K562 (cell line): Measurements from ENCODE around the gene ATXN1L. TPM values are rescaled to one million over a fixed set of nuclear protein-coding genes. Genes with fewer than 3 reads are reported as not detected.

ENCODE experiments used
- BDP1 ChIP-seq: IDR thresholded peaks from 3 replicates; pipeline ENCODE4 v1.6.1; 2011; ENCODE audit not compliant: insufficient read length, insufficient read depth
- CBFA2T3 ChIP-seq: fragments of 450-650 bp; IDR thresholded peaks from 2 replicates; pipeline ENCODE4 v1.6.1; 2017
- CEBPG ChIP-seq, 3 experiments: fragments of 200-800 bp in 1 of 3; sonication (Bioruptor generic) in 1 of 3; sonication (generic) in 1 of 3; formaldehyde crosslinking in 1 of 3; IDR thresholded peaks in 2 of 3; conservative IDR thresholded peaks in 1 of 3; 2 replicates each; pipeline versions ENCODE4 v1.6.1 to v1.8.0; 2016 to 2022; ENCODE audit warnings: missing compliant biosample characterization in 2 of 3, missing genetic modification characterization in 2 of 3, mild to moderate bottlenecking in 1 of 3, missing genetic modification reagents in 1 of 3
- CXXC5 ChIP-seq: fragments of 250-450 bp; sonication (Bioruptor Pico); IDR thresholded peaks from 2 replicates; pipeline ENCODE4 v1.8.0; 2022; ENCODE audit warnings: inconsistent platforms, mild to moderate bottlenecking, moderate library complexity
- EGR1 ChIP-seq: fragments of 450-650 bp; conservative IDR thresholded peaks from 2 replicates; pipeline ENCODE4 v1.6.1; 2017; ENCODE audit warnings: mild to moderate bottlenecking
- KDM2B ChIP-seq: fragments of 250-450 bp; sonication (Bioruptor Pico); IDR thresholded peaks from 2 replicates; pipeline ENCODE4 v1.8.0; 2021; ENCODE audit warnings: mild to moderate bottlenecking, moderate library complexity
- NFYB ChIP-seq: IDR thresholded peaks from 2 replicates; pipeline ENCODE4 v1.6.1; 2011; ENCODE audit warnings: mild to moderate bottlenecking, moderate library complexity; ENCODE audit not compliant: insufficient read length; ENCODE audit errors: extremely low read depth
- NRF1 ChIP-seq, 2 experiments: fragments of 450-650 bp; IDR thresholded peaks in 1 of 2; conservative IDR thresholded peaks in 1 of 2; 2 replicates each; pipeline ENCODE4 v1.6.1; 2014; ENCODE audit warnings: mild to moderate bottlenecking in 2 of 2
- PPARD ChIP-seq: fragments of 250-450 bp; sonication (Bioruptor Pico); IDR thresholded peaks from 2 replicates; pipeline ENCODE4 v1.8.0; 2022; ENCODE audit warnings: inconsistent platforms, mild to moderate bottlenecking, moderate library complexity
- SETDB1 ChIP-seq: IDR thresholded peaks from one replicate; pipeline ENCODE4 v1.6.1; 2012; ENCODE audit warnings: low read length, control low read depth, inconsistent platforms
- ZBTB34 ChIP-seq: fragments of 250-450 bp; sonication (Bioruptor Pico); IDR thresholded peaks from 2 replicates; pipeline ENCODE4 v1.8.0; 2021; ENCODE audit warnings: mild to moderate bottlenecking, moderate library complexity
- ZNF253 ChIP-seq: fragments of 250-450 bp; sonication (Bioruptor Pico); conservative IDR thresholded peaks from 2 replicates; pipeline ENCODE4 v1.6.1; 2021; ENCODE audit warnings: mild to moderate bottlenecking
- ZNF639 ChIP-seq, 2 experiments: fragments of 200-800 bp in 1 of 2; sonication (Bioruptor generic) in 1 of 2; sonication (generic) in 1 of 2; formaldehyde crosslinking in 1 of 2; IDR thresholded peaks in 1 of 2; conservative IDR thresholded peaks in 1 of 2; 2 replicates each; pipeline versions ENCODE4 v1.5.0 to v1.6.1; 2016 to 2020; ENCODE audit warnings: missing compliant biosample characterization in 1 of 2, missing genetic modification characterization in 1 of 2, missing genetic modification reagents in 1 of 2
- polyA plus RNA-seq, 8 experiments: library from polyadenylated mRNA; depleted of rRNA in 4 of 8; stranded (reverse) in 5 of 8; unstranded in 3 of 8; fragments of >200 nt; fragmentation: Nextera tagmentation in 2 of 8; fragmentation: Illumina TruSeq in 1 of 8; extraction: Ambion mirVana in 2 of 8; extraction: Trizol in 1 of 8; gene quantifications; 2 replicates each; pipeline versions ENCODE4 v1.2.1 to v1.2.3, GENCODE V29; 2011 to 2014; ENCODE audit warnings: inconsistent platforms in 1 of 8, missing spikeins in 1 of 8
- total RNA-seq, 7 experiments: library from RNA; depleted of rRNA in 6 of 7; stranded (reverse); fragments of >200 nt in 6 of 7; fragmentation: Illumina TruSeq in 2 of 7; extraction: Trizol in 2 of 7; gene quantifications; 2 replicates each; pipeline versions ENCODE4 v1.2.1 to v1.2.3, GENCODE V29; 2011 to 2021; ENCODE audit warnings: low replicate concordance in 1 of 7
- TF ChIP-seq, protein P1 (sequence below), 3 experiments: fragments of 200-800 bp in 1 of 3; sonication (Bioruptor generic) in 1 of 3; sonication (generic) in 1 of 3; formaldehyde crosslinking in 1 of 3; IDR thresholded peaks; 2 replicates each; pipeline versions ENCODE4 v1.6.1 to v1.8.0; 2016 to 2022; ENCODE audit warnings: mild to moderate bottlenecking in 2 of 3, missing compliant biosample characterization in 2 of 3, missing genetic modification characterization in 2 of 3, missing genetic modification reagents in 1 of 3
- TF ChIP-seq, protein P2 (sequence below), 3 experiments: IDR thresholded peaks in 2 of 3; conservative IDR thresholded peaks in 1 of 3; 2 replicates each; pipeline ENCODE4 v1.5.1; 2011 to 2012; ENCODE audit warnings: low read length in 3 of 3, mild to moderate bottlenecking in 3 of 3, control low read depth in 2 of 3, improper control_type of control experiment in 1 of 3, inconsistent platforms in 1 of 3, low read depth in 1 of 3, mixed read lengths in 1 of 3, moderate library complexity in 1 of 3; ENCODE audit not compliant: insufficient read depth in 2 of 3
- TF ChIP-seq, protein P3 (sequence below): fragments of 450-650 bp; IDR thresholded peaks from 2 replicates; pipeline ENCODE4 v1.6.1; 2018; ENCODE audit warnings: mild to moderate bottlenecking, low read depth; ENCODE audit not compliant: partially characterized antibody

The ATXN1L gene
- total and polyA plus RNA-seq, 9 of the 15 experiments (the other 6 are each of a cell fraction or from before 2014, with no cell fraction given): 1.4 to 11.3 (median 9.3) TPM

DNA sequence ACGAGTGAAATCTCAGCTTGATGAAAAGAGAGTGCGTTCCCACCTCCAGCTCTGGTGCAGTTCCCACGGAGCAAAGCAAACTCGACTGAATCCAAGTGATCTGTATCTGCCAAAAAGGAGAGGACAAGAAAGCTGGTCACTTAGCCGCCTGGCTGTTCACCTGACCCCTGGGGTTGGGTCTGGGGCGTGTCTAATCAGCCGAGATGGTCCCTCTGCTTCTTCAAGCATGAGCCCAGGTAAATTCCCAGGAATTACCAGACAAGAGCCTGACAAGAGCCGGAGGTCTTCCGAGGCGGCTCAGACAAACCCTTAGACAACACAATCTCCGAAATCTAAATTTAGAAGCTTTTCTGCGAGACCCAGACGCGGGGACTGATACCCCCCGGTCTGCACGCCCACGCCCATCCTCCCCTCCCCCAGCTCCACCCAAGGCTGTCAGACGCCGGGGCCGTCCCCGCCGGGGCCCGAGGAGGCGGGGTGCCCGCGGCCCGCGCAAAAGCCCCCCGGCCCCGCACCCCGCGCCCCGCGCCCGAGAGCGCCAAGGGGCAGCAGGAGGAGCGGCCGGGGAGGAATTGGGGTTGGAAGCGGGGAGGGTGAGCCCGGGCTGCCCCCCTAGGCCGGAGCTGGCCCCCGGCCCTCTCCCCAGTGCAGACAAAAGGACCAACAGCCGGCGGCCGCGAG is 37.5 kb downstream of the ATXN1L start (continued):
- no peak for TF ChIP-seq ZBTB34 (CRISPR knock-in tag)
- no peak for TF ChIP-seq SETDB1
- TF ChIP-seq, protein P1, sequence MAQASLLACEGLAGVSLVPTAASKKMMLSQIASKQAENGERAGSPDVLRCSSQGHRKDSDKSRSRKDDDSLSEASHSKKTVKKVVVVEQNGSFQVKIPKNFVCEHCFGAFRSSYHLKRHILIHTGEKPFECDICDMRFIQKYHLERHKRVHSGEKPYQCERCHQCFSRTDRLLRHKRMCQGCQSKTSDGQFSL (CRISPR knock-in tag; IDR thresholded peaks at IDR 0.05): no peak; the same call in 1 of the 2 replicates
- TF ChIP-seq, protein P1 (tag; IDR thresholded peaks at IDR 0.05): peak in 1 of 2 experiments; percentile 16; a peak in 1 of 4 replicates
- TF ChIP-seq, protein P2, sequence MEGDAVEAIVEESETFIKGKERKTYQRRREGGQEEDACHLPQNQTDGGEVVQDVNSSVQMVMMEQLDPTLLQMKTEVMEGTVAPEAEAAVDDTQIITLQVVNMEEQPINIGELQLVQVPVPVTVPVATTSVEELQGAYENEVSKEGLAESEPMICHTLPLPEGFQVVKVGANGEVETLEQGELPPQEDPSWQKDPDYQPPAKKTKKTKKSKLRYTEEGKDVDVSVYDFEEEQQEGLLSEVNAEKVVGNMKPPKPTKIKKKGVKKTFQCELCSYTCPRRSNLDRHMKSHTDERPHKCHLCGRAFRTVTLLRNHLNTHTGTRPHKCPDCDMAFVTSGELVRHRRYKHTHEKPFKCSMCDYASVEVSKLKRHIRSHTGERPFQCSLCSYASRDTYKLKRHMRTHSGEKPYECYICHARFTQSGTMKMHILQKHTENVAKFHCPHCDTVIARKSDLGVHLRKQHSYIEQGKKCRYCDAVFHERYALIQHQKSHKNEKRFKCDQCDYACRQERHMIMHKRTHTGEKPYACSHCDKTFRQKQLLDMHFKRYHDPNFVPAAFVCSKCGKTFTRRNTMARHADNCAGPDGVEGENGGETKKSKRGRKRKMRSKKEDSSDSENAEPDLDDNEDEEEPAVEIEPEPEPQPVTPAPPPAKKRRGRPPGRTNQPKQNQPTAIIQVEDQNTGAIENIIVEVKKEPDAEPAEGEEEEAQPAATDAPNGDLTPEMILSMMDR (IDR thresholded peaks at IDR 0.05 in 2 of 3, conservative IDR thresholded peaks at IDR 0.05 in 1 of 3; ENCODE audit: insufficient read depth in 2 of 3, low read depth in 1 of 3, low read length in 3 of 3): peak in 1 of 3 experiments; percentile 39; a peak in 1 of 6 replicates
- TF ChIP-seq, protein P3, sequence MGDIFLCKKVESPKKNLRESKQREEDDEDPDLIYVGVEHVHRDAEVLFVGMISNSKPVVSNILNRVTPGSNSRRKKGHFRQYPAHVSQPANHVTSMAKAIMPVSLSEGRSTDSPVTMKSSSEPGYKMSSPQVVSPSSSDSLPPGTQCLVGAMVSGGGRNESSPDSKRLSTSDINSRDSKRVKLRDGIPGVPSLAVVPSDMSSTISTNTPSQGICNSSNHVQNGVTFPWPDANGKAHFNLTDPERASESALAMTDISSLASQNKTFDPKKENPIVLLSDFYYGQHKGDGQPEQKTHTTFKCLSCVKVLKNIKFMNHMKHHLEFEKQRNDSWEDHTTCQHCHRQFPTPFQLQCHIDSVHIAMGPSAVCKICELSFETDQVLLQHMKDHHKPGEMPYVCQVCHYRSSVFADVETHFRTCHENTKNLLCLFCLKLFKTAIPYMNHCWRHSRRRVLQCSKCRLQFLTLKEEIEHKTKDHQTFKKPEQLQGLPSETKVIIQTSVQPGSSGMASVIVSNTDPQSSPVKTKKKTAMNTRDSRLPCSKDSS: no peak
- TF ChIP-seq KDM2B (CRISPR knock-in tag): no peak
- no peak for TF ChIP-seq NFYB
- TF ChIP-seq CXXC5: no peak
- TF ChIP-seq NRF1 (conservative IDR thresholded peaks at IDR 0.05 in 1 of 2, IDR thresholded peaks at IDR 0.05 in 1 of 2): no peak
- no peak for TF ChIP-seq ZNF639 (CRISPR knock-in tag; conservative IDR thresholded peaks at IDR 0.05 in 1 of 2, IDR thresholded peaks at IDR 0.05 in 1 of 2)
- no peak for TF ChIP-seq ZNF253 (CRISPR knock-in tag)
- no peak for TF ChIP-seq CBFA2T3
- TF ChIP-seq CEBPG (CRISPR knock-in tag; IDR thresholded peaks at IDR 0.05): no peak
- TF ChIP-seq CEBPG (tag; conservative IDR thresholded peaks at IDR 0.05 in 1 of 2, IDR thresholded peaks at IDR 0.05 in 1 of 2): no peak
- TF ChIP-seq PPARD (CRISPR knock-in tag): no peak
- peak; percentile 92 for TF ChIP-seq EGR1
- no peak for TF ChIP-seq BDP1
